Natural killer cell (primary cell): ENCODE results near the gene PPP4C. TPM values are rescaled to one million over a fixed set of nuclear protein-coding genes. Genes with fewer than 3 reads are reported as not detected.
A peak's percentile ranks its signal among the peaks of the same experiment; 100 is the strongest.

Source experiments
- ATAC-seq, 3 donors: fragments of 150-1000 bp in 2 of 3; fragments of 200-7000 bp in 1 of 3; cut with Tn5 transposase; 1 replicate in 1 of 3; 2 replicates in 2 of 3; pipeline ENCODE4 v1.10.0; 2021; ENCODE audit warnings: mild to moderate bottlenecking in 2 of 3, moderate library complexity in 2 of 3
- DNase-seq, 2 donors: peaks; one replicate each; pipeline versions ENCODE4 v3.0.0 to v3.0.0-alpha.2; 2013 to 2021; ENCODE audit warnings: mixed read lengths in 1 of 2
- H3K27ac ChIP-seq: one replicate; pipeline ENCODE4 v1.5.1; 2013; ENCODE audit warnings: mild to moderate bottlenecking, low read length
- H3K27me3 ChIP-seq: one replicate; pipeline ENCODE4 v1.6.1; 2013; ENCODE audit warnings: low read length; ENCODE audit not compliant: control insufficient read depth, insufficient read depth
- H3K36me3 ChIP-seq: one replicate; pipeline ENCODE4 v1.6.1; 2013; ENCODE audit warnings: low read length; ENCODE audit not compliant: control insufficient read depth, insufficient read depth
- H3K4me1 ChIP-seq: one replicate; pipeline ENCODE4 v1.6.1; 2013; ENCODE audit warnings: low read length; ENCODE audit not compliant: control insufficient read depth, insufficient read depth
- H3K4me3 ChIP-seq: one replicate; pipeline ENCODE4 v1.5.1; 2013; ENCODE audit warnings: low read length
- H3K9me3 ChIP-seq: one replicate; pipeline ENCODE4 v1.6.1; 2013; ENCODE audit warnings: low read length; ENCODE audit not compliant: control insufficient read depth, insufficient read depth
- H3K27ac Mint-ChIP-seq, 2 donors: one replicate each; pipeline ENCODE4 v1.8.0; 2022; ENCODE audit warnings: mild to moderate bottlenecking in 2 of 2, mixed read lengths in 2 of 2, moderate library complexity in 1 of 2
- H3K27me3 Mint-ChIP-seq, 2 donors: one replicate each; pipeline ENCODE4 v1.8.0; 2022; ENCODE audit warnings: low read depth in 2 of 2, mixed read lengths in 2 of 2
- H3K36me3 Mint-ChIP-seq: one replicate; pipeline ENCODE4 v1.8.0; 2022; ENCODE audit warnings: mixed read lengths
- H3K4me1 Mint-ChIP-seq, 2 donors: one replicate each; pipeline ENCODE4 v1.8.0; 2022; ENCODE audit warnings: mixed read lengths in 2 of 2
- H3K4me3 Mint-ChIP-seq: one replicate; pipeline ENCODE4 v1.8.0; 2022; ENCODE audit warnings: mild to moderate bottlenecking, moderate library complexity, mixed read lengths
- H3K9me3 Mint-ChIP-seq, 2 donors: one replicate each; pipeline ENCODE4 v1.8.0; 2022; ENCODE audit warnings: mixed read lengths in 2 of 2
- CTCF ChIP-seq: fragments of 200-600 bp; IDR thresholded peaks from one replicate; pipeline ENCODE4 v1.8.0; 2022; ENCODE audit warnings: antibody characterized with exemption
- WGBS: methylation state at CpG from one replicate; pipeline ENCODE4 v1.1.7; 2013; ENCODE audit warnings: missing lambda C conversion rate; ENCODE audit not compliant: insufficient coverage; 5-methylcytosine and 5-hydroxymethylcytosine counted together
- intact Hi-C: fragments of 100-400 bp; cut with micrococcal nuclease; formaldehyde crosslinking; loops from one replicate; pipeline ENCODE4 v1.14.2; 2022
- total RNA-seq, 4 donors: library from RNA; stranded (reverse); fragments of 120-200 nt in 1 of 4; gene quantifications; one replicate each; pipeline versions ENCODE4 v1.2.3 to v1.2.4, GENCODE V29; 2013 to 2022

Gene PPP4C
- total RNA-seq, 3 donors from 2014 or later (not counting 1 experiment from before 2014, with no cell fraction given) = 119 to 132 (median 130) TPM

- 43% methylated on average over 10 of the region's 10 CpGs for WGBS
- H3K4me3 ChIP-seq = no peak overlapping the region
- Mint-ChIP-seq H3K27me3 (no peaks in the 10 kb centered on the region), H3K4me3 (peak overlapping the region; percentile 45), H3K4me1 (peaks cover 0 to 22% of the 10 kb centered on the region in 2 donors), H3K36me3 (no peaks in the 10 kb centered on the region), H3K9me3 (no peaks in the 10 kb centered on the region), H3K27ac (no peak overlapping the region)
- TF ChIP-seq CTCF = peak; percentile 38
- H3K27me3 ChIP-seq = no peaks in the 10 kb centered on the region
- H3K4me1 ChIP-seq = peaks cover 14% of the 10 kb centered on the region
- DNase-seq = peak in 1 of 2 donors; percentile 71
- no peaks in the 10 kb centered on the region for H3K36me3 ChIP-seq
- peak in 2 of 3 donors; percentile 37 to 48 for ATAC-seq
- intact Hi-C loops = no loop called here
- no peak overlapping the region for H3K27ac ChIP-seq
- no peaks in the 10 kb centered on the region for H3K9me3 ChIP-seq
Measured at GRCh38 chr16:30054959-30055553, 20.7 kb upstream of the PPP4C start.

- no peaks in the 10 kb centered on the region for H3K36me3 ChIP-seq
- ATAC-seq = no peak
- Mint-ChIP-seq H3K4me1 (peaks cover 11 to 17% of the 10 kb centered on the region in 2 donors), H3K36me3 (no peaks in the 10 kb centered on the region), H3K27ac (no peak overlapping the region), H3K27me3 (no peaks in the 10 kb centered on the region), H3K9me3 (no peaks in the 10 kb centered on the region), H3K4me3 (no peak overlapping the region)
- no peak for DNase-seq
- TF ChIP-seq CTCF = no peak
- intact Hi-C loops = loop anchor here (10.0 kb wide), 1 partner anchor 344 kb away; the partner anchor contains the start of gene ZNF771
- WGBS = 91% methylated on average over 4 of the region's 4 CpGs
- H3K27ac ChIP-seq = no peak overlapping the region
- H3K4me1 ChIP-seq = peaks cover 16% of the 10 kb centered on the region
- no peaks in the 10 kb centered on the region for H3K9me3 ChIP-seq
- H3K27me3 ChIP-seq = no peaks in the 10 kb centered on the region
- H3K4me3 ChIP-seq = no peak overlapping the region
Measured at GRCh38 chr16:30060346-30060745, 15.4 kb upstream of the PPP4C start.

GRCh38 chr16:30060836-30061554 is 14.8 kb upstream of the PPP4C start:
- H3K27ac ChIP-seq = no peak overlapping the region
- H3K9me3 Mint-ChIP-seq = no peaks in the 10 kb centered on the region
- WGBS = 95% methylated on average over 2 of the region's 2 CpGs
- H3K4me1 ChIP-seq = peaks cover 17% of the 10 kb centered on the region
- ATAC-seq (no peak), DNase-seq (no peak)
- intact Hi-C loops = loop anchor here (10.0 kb wide), 1 partner anchor 344 kb away; the partner anchor contains the start of gene ZNF771
- H3K36me3 Mint-ChIP-seq = no peaks in the 10 kb centered on the region
- H3K27me3 Mint-ChIP-seq = no peaks in the 10 kb centered on the region
- no peaks in the 10 kb centered on the region for H3K36me3 ChIP-seq
- H3K4me3 ChIP-seq = no peak overlapping the region
- H3K27me3 ChIP-seq = no peaks in the 10 kb centered on the region
- peaks cover 11 to 21% of the 10 kb centered on the region in 2 donors for H3K4me1 Mint-ChIP-seq
- no peak overlapping the region for H3K4me3 Mint-ChIP-seq
- no peak overlapping the region for H3K27ac Mint-ChIP-seq
- TF ChIP-seq CTCF = no peak
- H3K9me3 ChIP-seq = no peaks in the 10 kb centered on the region
